NCI-H446 (cell line): ENCODE results near the gene CNST.

Source experiments
- DNase-seq, 2 experiments: peaks; one replicate each; lab custom pipeline; 2025; lab: John Stamatoyannopoulos, UW

CNST gene, protein sequence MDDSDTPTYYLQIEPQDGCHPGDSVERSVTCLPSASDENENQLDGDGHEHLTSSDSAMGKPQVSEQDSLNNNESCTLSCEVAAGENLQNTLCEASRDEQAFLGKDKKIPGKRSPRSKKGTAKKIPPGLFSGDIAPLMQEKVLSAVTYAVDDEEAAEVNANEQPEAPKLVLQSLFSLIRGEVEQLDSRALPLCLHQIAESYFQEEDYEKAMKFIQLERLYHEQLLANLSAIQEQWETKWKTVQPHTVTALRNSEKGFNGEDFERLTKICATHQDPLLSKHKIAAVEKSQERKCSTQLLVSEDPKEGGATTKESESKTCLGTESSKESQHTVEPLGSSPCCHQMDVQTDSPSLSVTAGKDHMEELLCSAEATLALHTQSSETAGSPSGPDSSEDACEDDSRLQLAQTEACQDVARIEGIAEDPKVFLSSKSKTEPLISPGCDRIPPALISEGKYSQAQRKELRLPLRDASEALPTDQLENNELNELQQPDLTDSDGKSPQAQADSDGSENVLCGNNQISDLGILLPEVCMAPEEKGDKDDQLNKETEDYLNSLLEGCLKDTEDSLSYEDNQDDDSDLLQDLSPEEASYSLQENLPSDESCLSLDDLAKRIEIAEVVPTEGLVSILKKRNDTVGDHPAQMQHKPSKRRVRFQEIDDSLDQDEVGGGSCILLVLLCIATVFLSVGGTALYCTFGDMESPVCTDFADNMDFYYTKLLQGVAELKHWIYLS

DNA sequence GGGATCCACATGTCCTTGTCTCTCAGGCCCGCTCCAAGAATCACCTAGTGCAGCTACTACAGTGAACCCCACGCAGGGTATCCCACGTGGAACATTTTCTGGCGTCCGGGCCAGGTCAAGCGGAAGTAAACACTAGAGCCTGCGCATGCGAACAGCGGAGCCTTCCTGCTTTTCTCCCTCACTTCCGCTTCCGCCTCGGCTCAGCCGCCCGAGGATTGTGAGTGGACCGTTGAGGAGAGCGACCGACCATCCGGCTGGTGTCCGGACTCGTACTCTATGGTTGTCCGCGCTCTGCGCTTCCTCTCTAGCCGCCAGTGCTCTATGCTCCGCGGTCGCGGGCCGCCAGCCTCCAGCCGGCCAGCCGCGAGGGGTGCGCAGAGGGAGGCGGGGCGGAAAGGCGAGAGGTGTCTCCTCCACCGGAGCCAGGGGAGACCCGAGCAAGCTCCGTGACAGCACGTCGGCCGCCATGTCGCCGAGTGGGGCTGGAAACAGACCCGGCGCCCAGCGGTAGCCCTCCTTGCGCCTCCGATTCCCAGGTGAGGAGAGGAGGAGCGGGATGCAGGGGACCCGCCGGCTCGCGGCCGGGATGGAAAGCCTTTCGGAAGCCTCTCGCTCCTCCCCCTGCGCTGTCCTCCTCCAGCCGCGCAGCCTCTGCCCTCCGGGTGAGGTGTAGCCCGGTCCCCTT, at the start of gene CNST, which contains the start of gene TFB2M:
Gene CNST (plus strand): TSS at position 329 of the 685 bp plus-strand sequence. CDS start 25,107 bp downstream, outside the sequence.
Gene TFB2M (minus strand): TSS at position 134 of the 685 bp plus-strand sequence. CDS start 123 bp downstream, at position 11.
- peak; percentile 93 to 98 for DNase-seq

DNA sequence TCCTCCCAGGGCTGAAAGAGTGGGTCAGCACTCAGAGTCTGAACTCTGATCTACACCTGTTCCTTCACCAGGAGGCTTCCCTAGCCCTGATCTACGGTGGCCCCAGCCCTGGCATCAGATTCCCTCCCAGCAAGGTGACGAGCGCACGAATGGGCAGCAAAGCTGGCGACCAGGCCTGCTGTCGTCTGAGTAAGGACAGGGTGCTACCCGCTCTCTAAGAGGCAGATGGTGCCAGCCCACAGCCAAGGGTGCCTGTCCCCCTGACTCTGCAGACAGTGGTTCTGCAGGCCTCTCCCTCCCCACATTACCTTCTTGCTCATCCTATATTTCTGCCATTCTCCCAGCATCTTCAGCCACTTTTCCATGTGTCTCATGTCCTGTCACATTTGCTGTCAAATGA, 48.9 kb upstream of the CNST start:
- DNase-seq, result no peak

DNA sequence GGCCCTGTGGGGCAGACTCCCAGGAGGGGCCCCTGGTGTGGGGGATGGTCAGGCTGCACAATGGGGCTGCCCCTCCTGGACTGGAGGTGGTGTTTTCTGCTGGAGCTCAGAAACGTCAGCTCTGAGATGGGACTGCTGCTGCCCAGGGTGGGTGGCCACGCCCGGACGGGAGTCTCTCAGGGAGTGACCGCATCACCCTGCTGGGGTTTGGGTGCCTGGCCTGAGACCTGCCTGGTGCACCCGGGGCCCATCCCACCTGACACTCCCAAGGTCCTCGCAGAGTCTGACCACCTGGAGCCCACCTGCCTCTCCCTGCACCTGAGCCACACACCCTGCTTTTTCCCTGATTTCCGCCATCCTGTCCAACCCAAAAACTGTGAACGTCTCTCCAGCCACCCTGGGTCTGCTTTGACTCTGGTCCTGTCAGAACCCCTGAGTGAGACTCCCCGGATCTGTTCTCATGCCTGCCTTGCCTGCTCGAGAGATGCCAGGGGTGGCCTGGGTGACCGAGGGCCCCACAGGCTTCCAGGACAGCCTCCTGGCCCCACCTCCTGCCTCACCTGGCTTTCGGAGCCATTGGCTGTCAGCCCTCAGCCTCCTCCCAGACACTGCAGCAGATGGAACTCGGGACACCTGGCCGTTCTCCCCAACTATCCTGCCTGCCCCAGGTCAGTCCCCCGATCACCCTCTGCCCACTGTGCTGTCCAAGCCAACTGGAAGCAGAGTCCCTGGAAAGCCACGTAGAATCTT, 47.6 kb upstream of the CNST start:
- no peak for DNase-seq

DNA sequence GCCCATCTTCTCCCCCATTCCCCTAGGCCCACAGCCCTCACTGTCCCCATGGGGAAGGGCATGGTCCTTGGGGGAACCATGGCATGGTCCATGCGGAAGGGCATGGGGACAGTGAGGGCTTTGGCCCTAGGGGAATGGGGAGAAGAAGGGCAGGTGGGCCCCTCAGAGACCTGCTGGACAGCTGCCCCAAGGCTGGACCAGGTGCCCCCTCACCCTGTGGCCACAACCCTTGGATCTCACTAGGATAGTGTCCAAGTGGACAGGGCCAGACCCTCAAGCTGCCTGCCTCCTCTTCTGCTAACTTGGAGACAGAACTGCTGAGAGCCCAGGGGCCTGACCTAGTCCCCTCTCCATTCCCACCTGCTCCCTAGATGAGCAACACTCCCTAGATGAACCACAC, 46.7 kb upstream of the CNST start:
- DNase-seq, result no peak

DNA sequence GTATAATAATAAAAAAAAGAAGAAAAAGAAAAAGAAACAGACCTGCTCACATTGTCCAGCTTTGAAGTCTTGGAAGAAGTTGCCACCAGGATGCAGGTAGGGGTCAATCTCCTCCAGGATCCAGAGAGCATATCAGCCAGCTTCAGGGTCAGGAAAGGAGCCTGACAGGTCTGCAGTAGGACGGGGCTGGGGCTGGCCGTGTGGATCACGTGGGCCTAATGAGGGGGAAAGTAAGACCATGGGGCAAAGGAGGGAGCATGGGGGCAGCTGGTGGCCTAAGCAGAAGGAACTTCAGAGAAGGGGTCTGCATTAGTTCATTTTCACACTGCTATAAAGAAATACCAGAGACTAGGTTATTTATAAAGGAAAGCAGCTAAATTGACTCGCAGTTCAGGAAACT, 39.9 kb upstream of the CNST start:
- no peak for DNase-seq

DNA sequence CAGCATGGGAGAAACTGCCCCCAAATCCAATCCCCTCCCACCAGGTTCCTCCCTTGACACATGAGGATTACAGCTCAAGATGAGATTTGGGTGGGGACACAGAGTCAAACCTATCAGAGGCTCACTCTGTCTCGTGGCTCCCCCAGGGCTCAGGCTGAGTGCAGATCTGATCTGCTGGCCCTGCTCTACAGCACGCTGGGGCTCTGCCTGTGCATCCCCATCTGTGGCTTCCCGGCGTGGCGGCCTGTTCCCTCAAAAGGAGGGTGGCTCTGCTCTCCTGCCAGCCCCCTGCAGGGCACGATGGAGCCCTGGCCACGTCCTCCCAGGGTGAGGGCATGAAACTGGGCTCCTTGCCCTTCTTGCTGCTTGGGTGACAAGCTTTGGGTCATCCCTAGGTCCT, 39.3 kb upstream of the CNST start:
- no peak for DNase-seq

DNA sequence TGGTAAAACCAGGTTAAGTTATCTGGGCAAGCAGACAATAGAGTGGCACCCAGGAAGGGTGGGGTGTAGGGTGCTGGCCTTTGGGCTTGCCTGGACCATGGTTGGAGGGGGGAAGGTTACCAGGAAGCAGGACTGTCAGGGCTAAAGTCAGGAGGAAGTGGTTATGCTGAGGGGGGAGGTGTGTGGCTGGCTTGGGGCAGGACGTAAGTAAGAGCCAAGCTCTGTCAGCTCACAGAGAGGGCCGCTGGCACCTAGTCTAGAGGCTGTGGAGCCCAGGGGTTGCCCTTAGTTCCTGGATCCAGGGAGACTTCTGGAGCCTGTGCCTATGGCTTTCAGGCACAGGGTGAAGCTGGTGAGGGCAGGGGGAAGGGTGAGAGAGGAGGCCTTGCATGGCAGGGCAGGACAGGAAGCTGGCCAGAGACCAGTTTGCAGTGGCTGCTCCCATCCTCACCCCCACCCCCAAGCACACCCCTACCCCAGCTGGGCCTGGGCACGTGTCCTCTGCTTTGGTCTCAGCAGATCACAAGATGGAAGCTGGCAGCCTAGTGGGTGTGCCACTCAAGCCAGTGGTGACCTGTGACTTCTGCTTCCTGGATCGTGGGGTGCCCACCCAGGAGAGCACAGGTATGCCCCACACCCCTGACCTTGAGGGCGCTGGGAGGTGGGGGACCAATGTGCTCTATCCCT, 38.7 kb upstream of the CNST start:
- no peak for DNase-seq

GRCh38 chr1:246528933-246529731, 37.1 kb upstream of the CNST start:
- DNase-seq, result no peak

DNA sequence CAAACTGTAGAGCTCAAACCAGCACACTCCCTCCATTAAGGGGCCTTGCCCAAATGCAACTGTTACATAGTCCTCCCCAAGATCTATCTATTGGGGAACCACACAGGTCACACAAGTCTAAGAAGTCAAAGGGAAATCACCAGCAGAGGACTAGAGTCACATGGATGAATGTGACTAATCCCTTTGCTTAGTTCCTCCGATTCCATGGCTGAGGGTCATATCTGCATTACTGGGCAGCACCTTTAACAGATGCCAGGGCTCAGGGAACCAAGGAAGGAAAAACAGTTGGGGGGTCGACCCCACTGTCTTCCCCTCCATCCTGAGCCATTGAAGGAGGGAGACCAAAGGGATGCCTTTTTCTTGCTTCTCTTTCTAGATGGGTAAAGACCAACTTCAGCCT, 35.8 kb upstream of the CNST start:
- DNase-seq, result no peak

DNA sequence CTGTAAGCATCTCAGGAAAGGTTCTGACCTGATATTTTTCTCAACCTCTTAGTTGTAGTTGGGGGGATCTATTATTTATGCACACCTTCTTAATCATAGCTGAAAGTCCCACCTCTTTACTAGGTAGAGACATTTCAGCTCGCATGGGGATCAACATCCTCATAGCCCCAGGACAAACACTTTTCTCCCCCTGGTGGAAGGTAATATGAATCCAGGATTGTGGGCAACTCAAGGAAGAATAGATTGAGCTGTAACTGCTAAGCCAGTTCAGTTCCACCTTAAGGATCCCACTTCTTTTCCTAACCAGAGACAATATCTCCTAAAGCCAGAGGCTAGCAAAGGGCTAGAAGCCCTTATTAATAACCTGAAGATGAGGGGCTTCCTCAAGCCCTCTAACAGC, 33.7 kb upstream of the CNST start:
- DNase-seq, result no peak

GRCh38 chr1:246533371-246533905, 32.8 kb upstream of the CNST start:
- DNase-seq, result no peak

GRCh38 chr1:246534114-246534513, 32.1 kb upstream of the CNST start:
- DNase-seq, result no peak

DNA sequence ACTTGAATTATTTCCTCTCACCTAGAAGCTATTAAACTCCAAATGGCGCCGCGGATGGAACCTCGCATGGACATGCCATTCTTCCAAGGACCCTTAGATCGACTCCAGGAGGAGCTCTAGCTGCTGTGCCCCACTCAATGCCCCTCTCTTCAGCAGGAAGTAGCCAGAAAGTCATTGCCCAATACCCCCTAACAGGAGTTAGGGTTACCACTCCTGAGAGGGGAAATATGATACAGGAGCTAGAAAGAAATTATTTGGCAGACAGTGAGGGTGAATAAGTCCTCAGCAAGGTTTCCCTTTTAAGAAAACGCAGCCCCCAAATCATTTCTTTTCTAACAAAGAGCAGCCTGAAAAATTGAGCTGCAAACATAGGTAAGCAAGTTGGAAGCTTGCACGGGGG, 28.8 kb upstream of the CNST start:
- DNase-seq, result no peak

DNA sequence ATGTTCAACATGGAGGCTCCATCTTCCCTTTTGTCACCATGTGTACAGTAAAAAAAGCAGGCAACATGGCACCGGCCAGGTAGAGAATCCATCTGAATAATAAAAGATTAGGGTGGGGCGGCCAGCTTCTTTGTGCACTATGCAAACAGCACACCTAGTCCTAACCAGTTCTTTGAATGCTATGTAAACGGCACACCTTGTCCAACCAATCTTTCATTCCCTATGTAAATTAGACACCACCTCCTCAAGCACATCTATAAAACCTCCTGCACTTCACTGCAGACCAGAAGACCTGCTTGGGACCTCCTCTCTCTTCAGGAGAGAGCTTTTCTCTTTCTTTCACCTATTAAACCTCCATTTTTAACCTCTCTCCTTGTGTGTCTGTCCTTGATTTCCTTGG, 28.4 kb upstream of the CNST start:
- DNase-seq, result no peak

GRCh38 chr1:246540738-246541491, 25.3 kb upstream of the CNST start:
- no peak for DNase-seq

DNA sequence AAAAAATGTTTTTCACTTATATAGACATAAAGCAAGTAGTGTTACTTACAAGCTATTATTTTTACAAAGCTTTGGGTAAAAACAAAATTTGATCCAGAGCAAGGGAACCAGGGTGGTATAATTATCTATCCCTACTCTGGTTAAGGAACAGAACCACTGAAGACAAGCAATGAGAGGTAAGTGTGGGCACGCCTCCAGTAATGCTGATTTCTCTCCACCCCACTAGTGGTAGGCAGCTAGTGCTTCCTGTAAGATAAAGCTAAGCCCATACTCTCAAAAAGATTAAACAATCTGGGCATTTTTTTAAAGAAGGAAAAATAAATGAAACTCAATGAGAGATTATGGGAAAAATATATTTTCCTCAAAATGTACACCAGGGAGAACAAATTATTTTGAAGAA, 22.3 kb upstream of the CNST start:
- no peak for DNase-seq

GRCh38 chr1:246549665-246550064, 16.6 kb upstream of the CNST start:
- DNase-seq, result no peak

DNA sequence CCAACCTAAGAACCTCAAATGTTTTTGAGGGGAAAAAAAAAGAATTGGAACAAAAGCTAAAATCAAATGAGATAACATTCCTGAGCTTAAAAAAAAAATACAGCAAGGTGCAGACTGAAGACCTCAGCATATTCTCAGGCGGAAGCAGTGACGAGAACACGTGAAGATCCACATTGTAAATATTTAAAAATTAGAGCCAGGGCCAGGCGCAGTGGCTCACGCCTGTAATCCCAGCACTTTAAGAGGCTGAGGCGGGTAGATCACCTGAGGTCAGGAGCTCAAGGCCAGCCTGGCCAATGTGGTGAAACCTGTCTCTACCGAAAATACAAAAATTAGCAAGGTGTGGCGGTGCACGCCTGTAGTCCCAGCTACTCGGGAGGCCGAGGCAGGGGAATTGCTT, 15.9 kb upstream of the CNST start:
- no peak for DNase-seq

- DNase-seq, result no peak
These were observed 14.1 kb upstream of the CNST start for GRCh38 chr1:246552110-246552509.

GRCh38 chr1:246554201-246554600, 12.1 kb upstream of the CNST start:
- DNase-seq, result no peak
